CD4-positive, alpha-beta T cell treated with Interleukin-17A for 1 hour (primary cell): Measurements from ENCODE around the gene RP2.

Source experiments
- DNase-seq: peaks from one replicate; pipeline ENCODE4 v3.0.0-alpha.2; 2020

Gene RP2

GRCh38 chrX:46849933-46850332 lies 13.1 kb downstream of the RP2 start:
- no peak for DNase-seq

DNA sequence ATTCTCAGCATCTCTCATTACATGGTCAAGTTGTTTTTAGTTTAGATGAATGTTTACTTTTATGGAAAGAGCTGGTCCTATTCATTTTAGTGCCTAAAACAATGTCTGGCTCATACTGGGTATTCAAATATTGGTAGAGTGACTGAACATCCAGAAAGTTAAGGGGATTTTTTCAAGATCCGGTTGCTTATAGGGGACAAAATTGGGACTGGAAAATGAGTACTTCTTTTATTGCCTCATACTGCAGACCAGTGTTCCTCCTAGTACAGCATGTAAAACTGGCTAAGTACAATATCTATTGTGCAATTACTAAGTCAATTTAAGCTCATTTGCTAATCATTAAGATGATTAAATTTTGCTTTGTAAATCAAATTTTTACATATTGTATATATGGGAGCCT lies 13.9 kb downstream of the RP2 start:
- no peak for DNase-seq

GRCh38 chrX:46856483-46856882 lies 19.6 kb downstream of the RP2 start:
- no peak for DNase-seq

GRCh38 chrX:46860557-46860956 lies 23.7 kb downstream of the RP2 start:
- DNase-seq, result no peak

DNA sequence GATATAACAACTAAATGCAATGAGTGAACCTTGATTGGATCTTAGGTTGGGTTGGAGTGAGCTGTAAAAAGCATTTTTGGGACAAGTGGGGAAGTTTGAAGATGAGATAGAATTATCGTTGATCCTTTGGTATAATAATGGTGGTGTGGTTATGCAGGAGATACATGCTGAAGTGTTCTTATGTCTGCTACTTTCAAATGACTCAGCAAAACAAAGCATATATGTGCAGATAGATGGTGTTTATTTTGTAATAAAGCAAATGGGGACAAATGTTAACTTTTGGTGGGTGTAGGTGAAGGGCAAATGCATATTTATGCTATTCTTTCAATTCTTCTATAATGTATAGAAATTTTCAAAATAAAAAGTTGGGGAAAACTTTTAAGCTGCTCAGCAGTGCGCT lies 26.2 kb downstream of the RP2 start:
- DNase-seq, result no peak

- no peak for DNase-seq
Observed at GRCh38 chrX:46864606-46865005, 27.8 kb downstream of the RP2 start.

- DNase-seq, result no peak
Observed at GRCh38 chrX:46865281-46865680, 28.4 kb downstream of the RP2 start.

DNA sequence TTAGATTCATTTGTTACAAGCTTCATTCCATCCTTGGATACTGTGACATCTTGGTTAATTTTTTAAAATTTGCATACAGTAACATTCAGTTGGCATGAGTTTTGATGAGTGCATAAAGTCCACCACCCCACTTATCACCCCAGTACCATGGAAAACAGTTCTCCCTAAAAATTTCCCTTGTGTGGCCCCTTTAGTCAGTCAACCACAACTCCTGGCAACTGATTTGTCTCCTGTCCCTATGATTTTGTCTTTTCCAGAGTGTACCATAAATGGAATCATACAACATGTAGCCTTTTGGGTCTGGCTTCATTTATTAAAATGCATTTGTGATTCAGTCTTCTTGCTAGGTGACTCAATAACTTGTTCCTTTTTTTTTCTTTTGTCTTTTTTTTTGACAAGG lies 29.9 kb downstream of the RP2 start:
- DNase-seq, result no peak

GRCh38 chrX:46873746-46874145 lies 36.9 kb downstream of the RP2 start:
- no peak for DNase-seq

DNA sequence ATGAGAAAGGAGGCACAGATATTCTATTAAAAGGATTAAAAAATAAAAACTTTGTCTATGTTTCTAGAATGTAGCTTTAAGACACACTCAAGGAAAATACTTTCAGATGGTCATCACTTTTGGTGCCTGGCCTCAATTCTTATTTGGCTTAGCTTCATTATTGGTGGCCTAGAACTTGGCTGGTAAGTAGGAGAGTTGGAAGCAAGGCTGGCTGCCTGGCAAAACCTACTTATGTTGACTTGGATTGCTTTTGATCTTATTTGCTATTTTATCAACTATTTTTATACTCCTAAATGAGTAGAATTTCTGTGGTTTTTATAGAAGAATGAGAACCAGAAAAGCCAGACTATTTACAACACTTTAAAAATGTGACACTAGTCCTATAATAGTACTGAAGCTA lies 40.1 kb downstream of the RP2 start:
- no peak for DNase-seq

DNA sequence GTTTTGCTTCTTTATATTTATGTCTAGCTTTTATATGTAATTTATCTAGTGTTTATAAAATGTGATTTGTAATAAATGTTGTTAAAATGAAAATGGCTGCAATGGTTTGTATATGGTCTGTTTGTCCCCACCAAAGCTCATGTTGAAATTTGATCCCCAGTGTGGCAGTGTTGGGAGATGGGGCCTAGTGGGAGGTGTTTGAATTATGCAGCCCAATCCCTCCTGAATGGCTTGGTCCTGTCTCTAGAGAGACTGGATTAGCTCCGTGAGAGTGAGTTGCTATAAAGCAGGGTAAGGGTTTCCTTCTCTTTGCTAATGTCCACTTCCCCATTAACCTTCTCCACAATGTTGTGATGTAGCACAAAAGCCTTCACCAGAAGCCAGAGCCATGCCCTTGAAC lies 45.4 kb downstream of the RP2 start:
- DNase-seq, result no peak

GRCh38 chrX:46884799-46885198 lies 48.0 kb downstream of the RP2 start:
- DNase-seq, result no peak

GRCh38 chrX:46898207-46898606 lies 61.4 kb downstream of the RP2 start:
- no peak for DNase-seq

- DNase-seq, result peak; percentile 53
Observed at GRCh38 chrX:46903458-46904242, 66.8 kb downstream of the RP2 start.

GRCh38 chrX:46904626-46905025 lies 67.8 kb downstream of the RP2 start:
- no peak for DNase-seq

- no peak for DNase-seq
Observed at GRCh38 chrX:46910415-46910814, 73.6 kb downstream of the RP2 start.

- peak; percentile 24 for DNase-seq
Observed at GRCh38 chrX:46912098-46912602, 75.3 kb downstream of the RP2 start, which contains the start of gene JADE3. JADE3 (plus strand) TSS chrX:46912421; CDS start chrX:46984895, 72,474 bp downstream.

DNA sequence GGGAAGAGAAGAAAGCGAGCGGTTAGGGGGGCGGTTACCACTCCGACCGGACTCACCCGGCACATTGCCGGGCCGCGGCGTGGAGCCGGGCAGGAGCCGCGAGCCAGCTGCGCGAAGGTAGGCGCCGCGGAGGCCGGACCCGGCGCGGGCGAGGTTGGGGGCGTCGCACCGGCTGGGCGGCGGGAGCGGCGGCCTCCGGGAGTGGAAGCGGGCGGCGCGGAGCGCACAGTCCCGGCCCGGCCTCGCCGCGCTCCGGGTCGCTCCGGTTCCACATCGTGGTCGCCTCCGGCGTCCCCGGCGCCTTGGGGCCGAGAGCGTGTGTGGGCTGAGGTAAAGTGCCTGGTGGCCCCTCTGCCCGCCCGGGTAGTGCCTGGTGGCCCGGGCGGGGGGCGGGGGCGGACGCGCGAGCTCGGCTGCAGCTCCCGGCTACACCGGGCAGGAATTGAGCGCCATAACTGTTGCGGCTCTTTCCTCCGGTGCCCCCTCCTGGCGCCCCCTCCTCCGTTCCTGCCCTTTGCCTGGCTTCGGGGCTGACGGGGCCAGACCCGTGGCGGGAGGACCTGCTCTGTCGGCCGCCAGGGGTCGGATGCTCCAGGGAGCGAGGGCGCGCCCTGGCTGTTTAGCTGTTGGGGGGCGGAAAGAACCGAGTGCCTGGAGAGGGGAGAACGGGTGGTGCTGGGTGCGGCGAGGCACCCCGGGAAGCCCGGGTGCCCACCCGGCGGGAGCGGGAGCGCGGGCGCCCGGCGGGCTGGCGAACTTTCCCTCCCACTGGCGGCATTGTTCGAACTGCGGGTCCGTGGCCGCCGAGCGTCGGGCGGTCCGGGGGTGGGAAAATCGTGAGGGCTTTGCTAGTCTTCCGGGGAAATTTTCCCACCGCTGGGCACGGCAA lies 76.0 kb downstream of the RP2 start:
- DNase-seq, result peak; percentile 20

- DNase-seq, result no peak
Observed at GRCh38 chrX:46913667-46914066, 76.8 kb downstream of the RP2 start.

GRCh38 chrX:46916273-46916672 lies 79.4 kb downstream of the RP2 start:
- no peak for DNase-seq

GRCh38 chrX:46917622-46918021 lies 80.8 kb downstream of the RP2 start:
- DNase-seq, result no peak

GRCh38 chrX:46918434-46918833 lies 81.6 kb downstream of the RP2 start:
- no peak for DNase-seq

DNA sequence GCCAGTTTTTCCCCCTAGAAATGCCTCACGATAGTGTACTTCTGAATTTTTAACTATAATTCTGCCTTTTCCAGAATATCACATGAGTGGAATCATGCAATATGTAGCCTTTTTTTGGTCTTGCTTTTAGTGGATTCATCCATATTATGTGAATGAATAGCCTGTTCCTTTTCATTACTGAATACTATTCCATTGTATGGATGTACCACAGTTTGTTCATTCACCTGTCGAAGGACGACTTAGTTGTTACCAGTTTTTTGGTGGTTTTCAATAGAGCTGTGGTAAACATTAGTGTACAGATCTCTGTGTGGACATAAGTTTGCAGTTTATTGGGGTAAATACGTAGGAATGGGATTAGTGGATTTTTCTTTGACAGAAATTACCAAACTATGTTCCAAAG lies 83.4 kb downstream of the RP2 start:
- no peak for DNase-seq

DNA sequence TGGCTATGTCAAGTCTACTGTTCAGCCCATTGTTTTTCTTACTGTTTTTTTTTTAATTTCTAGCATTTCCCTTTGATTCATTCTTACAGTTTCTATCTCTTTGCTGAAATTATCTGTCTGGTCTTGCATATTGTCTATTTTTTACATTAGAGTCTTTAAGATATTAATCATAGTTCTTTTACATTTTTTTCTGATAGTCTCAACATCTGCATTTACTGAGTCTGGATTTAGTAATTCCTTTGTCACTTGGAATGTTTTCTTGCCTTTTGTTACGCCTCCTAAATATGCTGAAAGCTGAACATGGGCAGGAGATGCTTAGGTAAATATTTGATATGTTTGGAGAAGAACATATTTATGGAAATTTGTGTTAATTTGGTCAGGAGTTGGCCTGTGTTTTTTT lies 85.8 kb downstream of the RP2 start:
- DNase-seq, result no peak
